ENCODE results near the gene RGS7.

Gene RGS7

DNA sequence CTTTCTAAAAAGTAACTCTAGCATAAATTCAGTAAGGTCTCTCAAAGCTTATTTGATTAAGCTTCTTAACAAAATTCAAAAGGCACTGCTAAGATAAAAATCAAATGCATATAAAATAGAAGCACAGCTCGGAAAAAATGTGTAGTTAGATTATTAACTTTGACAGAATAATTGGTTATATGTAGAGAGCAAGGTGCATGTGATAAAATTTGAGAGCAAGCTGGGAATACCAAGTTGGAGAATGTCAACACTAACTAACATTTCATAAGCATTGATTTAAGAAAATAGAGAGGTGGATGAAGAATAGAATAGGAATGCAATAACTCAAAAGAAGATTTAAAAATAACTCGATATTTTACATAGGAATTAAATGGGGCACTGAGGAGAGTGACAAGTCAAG, 540.5 kb downstream of the RGS7 start:
- TF ChIP-seq, protein P1, sequence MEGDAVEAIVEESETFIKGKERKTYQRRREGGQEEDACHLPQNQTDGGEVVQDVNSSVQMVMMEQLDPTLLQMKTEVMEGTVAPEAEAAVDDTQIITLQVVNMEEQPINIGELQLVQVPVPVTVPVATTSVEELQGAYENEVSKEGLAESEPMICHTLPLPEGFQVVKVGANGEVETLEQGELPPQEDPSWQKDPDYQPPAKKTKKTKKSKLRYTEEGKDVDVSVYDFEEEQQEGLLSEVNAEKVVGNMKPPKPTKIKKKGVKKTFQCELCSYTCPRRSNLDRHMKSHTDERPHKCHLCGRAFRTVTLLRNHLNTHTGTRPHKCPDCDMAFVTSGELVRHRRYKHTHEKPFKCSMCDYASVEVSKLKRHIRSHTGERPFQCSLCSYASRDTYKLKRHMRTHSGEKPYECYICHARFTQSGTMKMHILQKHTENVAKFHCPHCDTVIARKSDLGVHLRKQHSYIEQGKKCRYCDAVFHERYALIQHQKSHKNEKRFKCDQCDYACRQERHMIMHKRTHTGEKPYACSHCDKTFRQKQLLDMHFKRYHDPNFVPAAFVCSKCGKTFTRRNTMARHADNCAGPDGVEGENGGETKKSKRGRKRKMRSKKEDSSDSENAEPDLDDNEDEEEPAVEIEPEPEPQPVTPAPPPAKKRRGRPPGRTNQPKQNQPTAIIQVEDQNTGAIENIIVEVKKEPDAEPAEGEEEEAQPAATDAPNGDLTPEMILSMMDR (IDR thresholded peaks at IDR 0.05; ENCODE audit: low read depth, low read length, missing control alignments), result no peak

DNA sequence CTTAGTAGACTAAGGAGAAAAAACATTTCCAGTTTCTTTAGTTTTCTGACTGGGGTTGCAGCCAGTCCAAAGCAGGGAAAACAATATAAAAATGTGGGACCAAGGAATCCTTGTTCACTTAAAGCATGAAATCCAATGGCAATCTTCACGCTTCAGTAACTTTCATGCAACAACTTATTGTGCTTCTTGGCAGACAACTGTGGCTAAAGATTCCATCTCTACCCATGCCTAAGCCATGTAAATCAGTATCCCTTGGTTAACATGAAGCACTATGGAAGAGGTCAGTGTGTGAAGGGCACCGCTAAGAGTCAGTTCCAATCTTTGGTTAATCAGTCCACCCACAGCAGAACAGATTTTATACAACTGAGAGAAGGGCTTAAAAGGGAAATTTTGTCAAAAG, 543.3 kb downstream of the RGS7 start:
- TF ChIP-seq, protein P1 (IDR thresholded peaks at IDR 0.05; ENCODE audit: low read depth, low read length, missing control alignments), result no peak
- H3K4me3 ChIP-seq (ENCODE audit: low read depth, low read length), result no peak overlapping the region
- DNase-seq (ENCODE audit: low read depth), result no peak

More for the DNA sequence above, 540.5 kb downstream of the RGS7 start:
- no peak for DNase-seq (ENCODE audit: low read depth)
- no peak overlapping the region for H3K4me3 ChIP-seq (ENCODE audit: low read depth, low read length)

DNA sequence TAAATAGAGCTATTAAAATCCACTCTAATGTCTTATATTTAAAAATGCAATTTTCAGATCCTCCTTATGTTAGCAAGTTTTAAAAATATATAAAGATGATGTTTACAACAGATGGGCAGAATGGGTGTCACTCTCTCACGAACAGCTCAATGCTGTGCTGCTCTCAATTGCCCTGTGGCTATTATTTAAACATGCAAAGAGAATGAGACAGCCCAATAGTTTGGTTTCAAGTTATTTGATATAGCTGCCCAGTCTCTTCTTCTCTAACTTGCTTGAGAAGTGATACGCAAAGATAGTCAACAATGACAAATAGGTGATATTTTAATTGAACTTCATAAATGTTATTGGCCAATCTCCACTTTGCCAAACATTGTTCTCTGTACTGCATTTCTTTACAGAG, 545.7 kb downstream of the RGS7 start:
- no peak for DNase-seq (ENCODE audit: low read depth)
- TF ChIP-seq, protein P1 (IDR thresholded peaks at IDR 0.05; ENCODE audit: low read depth, low read length, missing control alignments), result no peak
- no peak overlapping the region for H3K4me3 ChIP-seq (ENCODE audit: low read depth, low read length)

DNA sequence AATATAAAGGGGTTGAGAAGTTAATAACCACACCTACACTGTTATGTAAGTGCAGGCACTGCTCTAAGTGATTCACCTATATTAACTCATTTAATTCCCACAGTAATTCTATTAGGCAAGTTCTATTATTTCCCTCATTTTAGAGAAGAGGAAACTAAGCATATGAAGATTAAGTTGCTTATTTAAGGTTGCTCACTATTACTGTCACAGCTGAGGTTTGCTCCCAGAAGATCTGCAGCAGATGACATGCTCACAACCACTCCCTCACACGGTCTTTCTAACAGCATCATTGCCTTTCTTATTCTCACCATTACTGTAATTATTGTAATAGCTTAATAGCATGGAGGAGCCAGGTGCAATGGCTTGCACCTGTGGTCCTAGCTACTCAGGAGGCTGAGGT, 548.6 kb downstream of the RGS7 start:
- TF ChIP-seq, protein P1 (IDR thresholded peaks at IDR 0.05; ENCODE audit: low read depth, low read length, missing control alignments), result no peak
- no peak overlapping the region for H3K4me3 ChIP-seq (ENCODE audit: low read depth, low read length)
- no peak for DNase-seq (ENCODE audit: low read depth)

DNA sequence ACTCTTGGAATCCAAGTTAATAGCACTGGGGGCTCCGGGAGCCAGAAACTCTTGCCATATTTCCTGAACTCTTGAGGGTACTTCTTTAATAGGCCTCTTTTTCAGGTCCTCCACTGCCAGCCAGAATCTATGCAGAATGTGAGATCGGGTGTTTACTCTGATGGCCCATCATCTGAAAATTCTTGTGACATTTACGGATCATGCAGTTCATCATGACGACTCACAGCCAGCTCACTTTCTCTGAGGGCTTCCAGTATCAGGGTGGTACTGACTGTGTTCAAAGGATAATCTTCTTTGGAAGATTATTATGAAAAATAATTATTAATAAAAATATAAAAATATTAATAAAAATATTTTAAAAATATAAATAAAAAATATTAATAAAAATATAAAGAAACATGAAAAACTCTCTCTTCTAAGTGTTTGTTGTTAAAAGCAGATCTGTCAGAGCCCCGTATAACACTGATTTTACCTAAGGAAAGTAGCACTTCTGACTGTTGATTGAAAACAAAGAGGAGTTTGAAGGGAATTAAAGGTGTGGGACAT, 550.7 kb downstream of the RGS7 start:
- H3K4me3 ChIP-seq (ENCODE audit: low read depth, low read length), result no peak overlapping the region
- TF ChIP-seq, protein P1 (IDR thresholded peaks at IDR 0.05; ENCODE audit: low read depth, low read length, missing control alignments), result no peak
- no peak for DNase-seq (ENCODE audit: low read depth)

DNA sequence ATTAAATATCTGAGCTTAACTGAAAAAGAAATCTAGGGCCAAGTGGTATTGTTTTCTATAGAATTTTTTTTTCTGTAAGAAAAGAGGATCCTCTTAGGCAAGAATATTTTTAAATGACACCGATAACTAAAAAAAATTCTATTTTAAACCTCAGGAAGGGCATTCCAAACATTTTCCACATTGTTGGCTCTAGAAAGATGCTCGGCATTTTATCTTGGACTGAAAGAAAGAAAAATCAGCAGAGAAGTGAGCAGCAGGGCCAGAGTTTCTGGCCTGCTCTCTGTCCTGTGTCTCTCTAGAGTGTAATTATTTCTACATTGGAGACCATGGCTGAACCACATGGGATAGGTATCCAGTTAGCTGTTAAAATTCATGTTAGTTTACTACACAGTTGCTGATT, 552.5 kb downstream of the RGS7 start:
- TF ChIP-seq, protein P1 (IDR thresholded peaks at IDR 0.05; ENCODE audit: low read depth, low read length, missing control alignments), result no peak
- no peak for DNase-seq (ENCODE audit: low read depth)

DNA sequence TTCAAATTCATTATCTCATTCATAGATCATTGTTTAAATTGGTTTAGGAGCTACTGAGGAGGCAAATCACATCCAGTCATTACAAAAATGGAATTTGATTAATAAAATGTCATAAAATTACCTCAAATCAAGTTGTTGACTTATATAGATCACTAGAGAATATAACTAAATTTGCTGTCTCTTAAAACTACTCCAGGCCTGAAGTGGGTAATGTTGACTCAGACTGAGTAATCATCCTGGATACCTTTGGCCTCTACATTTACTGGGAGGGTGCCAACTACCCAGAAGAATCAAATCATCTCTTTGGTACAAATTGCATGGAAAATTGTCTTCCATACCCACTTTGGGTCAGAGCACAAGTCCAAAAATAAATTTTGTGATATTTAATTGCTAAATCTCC, 553.9 kb downstream of the RGS7 start:
- TF ChIP-seq, protein P1 (IDR thresholded peaks at IDR 0.05; ENCODE audit: low read depth, low read length, missing control alignments), result no peak
- DNase-seq (ENCODE audit: low read depth), result no peak
- no peak overlapping the region for H3K4me3 ChIP-seq (ENCODE audit: low read depth, low read length)

More for the DNA sequence above, 552.5 kb downstream of the RGS7 start:
- H3K4me3 ChIP-seq (ENCODE audit: low read depth, low read length), result no peak overlapping the region
